IMR-90 (cell line): ENCODE results near the gene IL21R. TPM values are rescaled to one million over a fixed set of nuclear protein-coding genes. Genes with fewer than 3 reads are reported as not detected.

Experiments
- FOS ChIP-seq: fragments of 150-350 bp; IDR thresholded peaks from 2 replicates; pipeline ENCODE4 v1.6.1; 2016; ENCODE audit warnings: low read depth, low read length
- NFE2L2 ChIP-seq: fragments of 150-350 bp; IDR thresholded peaks from 2 replicates; pipeline ENCODE4 v1.6.1; 2016; ENCODE audit warnings: low read depth, mild to moderate bottlenecking, low read length
- RAD21 ChIP-seq: IDR thresholded peaks from 2 replicates; pipeline ENCODE4 v1.6.1; 2012; ENCODE audit warnings: low read length, improper control_type of control experiment
- polyA plus RNA-seq, 3 experiments: library from polyadenylated mRNA; depleted of rRNA; stranded (reverse); fragments of >200 nt; gene quantifications; 2 replicates each; pipeline ENCODE4 v1.2.3, GENCODE V29; 2012; ENCODE audit warnings: low replicate concordance in 1 of 3
- total RNA-seq: library from RNA; depleted of rRNA; stranded (reverse); fragments of >200 nt; gene quantifications from 2 replicates; pipeline ENCODE4 v1.2.3, GENCODE V29; 2012

The IL21R gene
- total and polyA plus RNA-seq, 2 of the 4 experiments (the other 2 are of a cell fraction): 0.72 to 0.97 TPM

DNA sequence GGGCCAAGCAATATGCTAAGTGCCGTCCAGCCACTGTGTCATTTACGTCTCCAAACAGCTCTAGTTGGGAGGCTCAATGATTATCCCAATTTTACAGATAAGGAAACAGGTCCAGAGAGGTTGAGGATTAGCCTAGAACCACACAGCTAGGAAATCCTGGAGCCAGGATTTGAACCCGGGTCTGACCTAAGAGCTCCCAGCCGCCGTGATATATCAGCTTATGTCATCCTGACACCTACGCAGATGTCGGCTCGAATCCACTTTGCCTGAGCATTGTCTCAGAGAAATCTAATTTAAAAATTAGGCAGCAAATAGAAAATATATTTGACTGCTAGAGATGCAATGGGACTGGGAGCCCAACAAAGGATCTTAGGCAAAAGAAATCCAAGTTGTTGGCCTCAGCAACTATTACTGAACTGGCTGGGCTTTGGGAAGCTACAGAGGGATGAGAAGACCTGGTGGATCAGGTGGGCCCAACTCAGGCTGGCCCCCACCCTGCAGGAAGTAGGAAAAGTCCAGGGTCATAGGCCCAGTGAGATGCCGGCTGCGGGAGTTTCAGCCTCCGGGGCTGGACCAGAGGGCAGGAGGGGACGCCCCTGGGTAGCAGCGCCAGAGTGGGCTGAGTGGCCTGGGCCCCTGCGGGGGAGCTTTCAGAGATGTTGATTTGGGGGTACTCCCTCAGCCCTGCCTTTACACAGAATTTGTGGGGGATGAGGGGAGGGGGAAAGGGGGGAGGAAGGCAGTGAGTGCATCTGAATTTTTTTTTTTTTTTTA lies 35.1 kb upstream of the IL21R start (continued):
- TF ChIP-seq NFE2L2: no peak
- no peak for TF ChIP-seq FOS
- TF ChIP-seq RAD21: no peak
